C4-2B (cell line): ENCODE results near the gene LIPF.

Experiments
- ZFX ChIP-seq: fragments of 450-650 bp; IDR thresholded peaks from 2 replicates; pipeline ENCODE4 v1.6.1; 2017
- TF ChIP-seq, protein P1 (sequence below): fragments of 450-650 bp; conservative IDR thresholded peaks from 2 replicates; pipeline ENCODE4 v1.5.1; 2017; ENCODE audit warnings: mild to moderate bottlenecking

DNA sequence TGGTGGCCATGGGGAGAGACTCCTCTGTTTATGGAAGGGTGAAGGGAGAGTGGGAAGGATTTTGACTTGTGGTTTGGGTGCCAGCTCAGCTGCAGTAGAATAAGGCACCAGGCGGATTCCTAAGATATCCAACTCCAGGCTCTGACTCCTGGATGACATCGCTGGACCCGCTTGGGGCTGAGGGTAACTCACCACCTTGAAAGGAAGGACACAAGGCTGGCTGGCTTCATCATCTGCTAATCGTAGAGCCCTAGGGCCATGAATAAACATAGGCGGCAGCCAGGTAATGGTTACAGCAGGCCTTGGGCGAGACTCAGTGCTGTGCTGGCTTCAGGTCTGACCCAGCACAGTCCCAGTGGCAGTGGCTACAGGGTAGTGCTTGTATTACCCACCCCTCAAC is 25.1 kb downstream of the LIPF start:
- TF ChIP-seq, protein P1, sequence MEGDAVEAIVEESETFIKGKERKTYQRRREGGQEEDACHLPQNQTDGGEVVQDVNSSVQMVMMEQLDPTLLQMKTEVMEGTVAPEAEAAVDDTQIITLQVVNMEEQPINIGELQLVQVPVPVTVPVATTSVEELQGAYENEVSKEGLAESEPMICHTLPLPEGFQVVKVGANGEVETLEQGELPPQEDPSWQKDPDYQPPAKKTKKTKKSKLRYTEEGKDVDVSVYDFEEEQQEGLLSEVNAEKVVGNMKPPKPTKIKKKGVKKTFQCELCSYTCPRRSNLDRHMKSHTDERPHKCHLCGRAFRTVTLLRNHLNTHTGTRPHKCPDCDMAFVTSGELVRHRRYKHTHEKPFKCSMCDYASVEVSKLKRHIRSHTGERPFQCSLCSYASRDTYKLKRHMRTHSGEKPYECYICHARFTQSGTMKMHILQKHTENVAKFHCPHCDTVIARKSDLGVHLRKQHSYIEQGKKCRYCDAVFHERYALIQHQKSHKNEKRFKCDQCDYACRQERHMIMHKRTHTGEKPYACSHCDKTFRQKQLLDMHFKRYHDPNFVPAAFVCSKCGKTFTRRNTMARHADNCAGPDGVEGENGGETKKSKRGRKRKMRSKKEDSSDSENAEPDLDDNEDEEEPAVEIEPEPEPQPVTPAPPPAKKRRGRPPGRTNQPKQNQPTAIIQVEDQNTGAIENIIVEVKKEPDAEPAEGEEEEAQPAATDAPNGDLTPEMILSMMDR: no peak
- no peak for TF ChIP-seq ZFX
